ENCODE measurements around the gene P3H1. TPM values are rescaled to one million over a fixed set of nuclear protein-coding genes. Genes with fewer than 3 reads are reported as not detected.
A peak's percentile ranks its signal among the peaks of the same experiment; 100 is the strongest.

The P3H1 gene
- total and polyA plus RNA-seq, 2 experiments from 2014 or later, result 102 to 192 TPM

GRCh38 chr1:42732126-42732680 lies 34.6 kb downstream of the P3H1 start:
- no peak overlapping the region for H3K27ac ChIP-seq
- no peak overlapping the region for H2AFZ ChIP-seq

DNA sequence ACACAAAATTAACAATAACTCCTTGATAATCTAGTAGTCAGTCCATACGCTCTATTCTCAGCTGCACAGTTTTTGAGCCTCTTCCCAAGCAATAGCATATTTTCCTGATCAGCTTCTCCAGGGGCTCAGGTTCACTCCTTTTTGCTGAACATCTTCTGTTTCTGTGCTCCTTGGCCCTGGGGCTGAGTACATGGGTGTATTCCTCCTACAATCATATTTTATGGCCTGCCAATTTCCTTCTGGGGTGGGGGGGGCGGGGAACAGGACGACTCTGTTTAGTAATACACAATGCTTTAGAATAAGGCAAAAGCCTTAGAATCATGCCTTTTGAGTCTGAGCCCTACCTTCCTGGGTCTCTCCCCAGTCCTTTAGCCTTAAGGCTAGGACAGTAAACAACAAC lies 35.2 kb downstream of the P3H1 start:
- H3K27me3 ChIP-seq, result no peaks in the 10 kb centered on the region
- H3K9me2 ChIP-seq (replicated peaks; ENCODE audit: insufficient read depth), result no peaks in the 10 kb centered on the region
- 54% methylated on average over 3 of the region's 3 CpGs for WGBS (ENCODE audit: low lambda C conversion rate, missing lambda C conversion rate)
- no peak for DNase-seq (ENCODE audit: low spot score)
- no peaks in the 10 kb centered on the region for H3K36me3 ChIP-seq (replicated peaks; ENCODE audit: insufficient read depth, low read depth)
- no peaks in the 10 kb centered on the region for H3K9me3 ChIP-seq (ENCODE audit: low read depth)
- H3K79me2 ChIP-seq, result no peaks in the 10 kb centered on the region
- no peak overlapping the region for H2AFZ ChIP-seq
- H3K4me3 ChIP-seq, result no peak overlapping the region
- no peak overlapping the region for H3K27ac ChIP-seq
- TF ChIP-seq CTCF (IDR thresholded peaks at IDR 0.05; ENCODE audit: poor library complexity) (no peak), EZH2 (IDR thresholded peaks at IDR 0.05; ENCODE audit: borderline replicate concordance) (no peak), EZH2phosphoT487 (IDR thresholded peaks at IDR 0.05; ENCODE audit: low read depth, severe bottlenecking, unreplicated experiment) (no peak)
- H4K20me1 ChIP-seq (ENCODE audit: insufficient read depth, poor library complexity, severe bottlenecking), result no peaks in the 10 kb centered on the region
- peaks cover 18% of the 10 kb centered on the region for H3K4me1 ChIP-seq (ENCODE audit: insufficient read depth)
- H3K4me2 ChIP-seq, result no peak overlapping the region

More at GRCh38 chr1:42732126-42732680, 34.6 kb downstream of the P3H1 start:
- no peak overlapping the region for H3K4me3 ChIP-seq
- DNase-seq (ENCODE audit: low spot score), result no peak
- no peaks in the 10 kb centered on the region for H3K9me2 ChIP-seq (replicated peaks; ENCODE audit: insufficient read depth)
- no peak overlapping the region for H3K4me2 ChIP-seq
- no peaks in the 10 kb centered on the region for H3K9me3 ChIP-seq (ENCODE audit: low read depth)
- no peaks in the 10 kb centered on the region for H3K79me2 ChIP-seq
- no peak for TF ChIP-seq EZH2phosphoT487 (IDR thresholded peaks at IDR 0.05; ENCODE audit: low read depth, severe bottlenecking, unreplicated experiment)
- no peak for TF ChIP-seq EZH2 (IDR thresholded peaks at IDR 0.05; ENCODE audit: borderline replicate concordance)
- no peak for TF ChIP-seq CTCF (IDR thresholded peaks at IDR 0.05; ENCODE audit: poor library complexity)
- 93% methylated on average over 10 of the region's 10 CpGs for WGBS (ENCODE audit: low lambda C conversion rate, missing lambda C conversion rate)
- H3K36me3 ChIP-seq (replicated peaks; ENCODE audit: insufficient read depth, low read depth), result no peaks in the 10 kb centered on the region
- H4K20me1 ChIP-seq (ENCODE audit: insufficient read depth, poor library complexity, severe bottlenecking), result no peaks in the 10 kb centered on the region
- peaks cover 18% of the 10 kb centered on the region for H3K4me1 ChIP-seq (ENCODE audit: insufficient read depth)
- H3K27me3 ChIP-seq, result no peaks in the 10 kb centered on the region

DNA sequence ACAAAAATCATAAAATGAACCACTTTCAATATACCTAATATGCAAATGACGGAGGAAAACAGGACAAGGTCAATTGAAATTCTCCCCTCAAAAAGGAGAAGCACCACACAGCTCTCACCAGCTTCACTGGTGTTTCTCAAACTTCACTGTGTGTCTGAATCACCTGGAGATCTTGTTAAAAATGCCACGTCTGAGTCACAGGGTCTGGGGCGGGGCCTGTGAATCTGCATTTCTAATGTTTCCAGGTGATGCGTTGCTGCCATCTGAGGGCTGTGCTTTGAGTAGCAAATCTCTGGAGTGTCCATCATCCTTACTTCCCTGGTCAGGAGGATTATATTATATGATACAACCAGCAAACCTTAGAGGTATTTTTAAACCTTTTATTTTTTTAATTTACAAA lies 35.8 kb downstream of the P3H1 start:
- 66% methylated on average over 4 of the region's 4 CpGs for WGBS (ENCODE audit: low lambda C conversion rate, missing lambda C conversion rate)
- DNase-seq (ENCODE audit: low spot score), result no peak
- H2AFZ ChIP-seq, result no peak overlapping the region
- no peak overlapping the region for H3K4me2 ChIP-seq
- TF ChIP-seq EZH2 (IDR thresholded peaks at IDR 0.05; ENCODE audit: borderline replicate concordance) (no peak), CTCF (IDR thresholded peaks at IDR 0.05; ENCODE audit: poor library complexity) (peak; percentile 17), EZH2phosphoT487 (IDR thresholded peaks at IDR 0.05; ENCODE audit: low read depth, severe bottlenecking, unreplicated experiment) (no peak)
- no peak overlapping the region for H3K27ac ChIP-seq
- no peak overlapping the region for H3K4me3 ChIP-seq
- no peaks in the 10 kb centered on the region for H4K20me1 ChIP-seq (ENCODE audit: insufficient read depth, poor library complexity, severe bottlenecking)
- H3K4me1 ChIP-seq (ENCODE audit: insufficient read depth), result peaks cover 18% of the 10 kb centered on the region
- H3K9me3 ChIP-seq (ENCODE audit: low read depth), result no peaks in the 10 kb centered on the region
- H3K79me2 ChIP-seq, result no peaks in the 10 kb centered on the region
- no peaks in the 10 kb centered on the region for H3K27me3 ChIP-seq
- no peaks in the 10 kb centered on the region for H3K9me2 ChIP-seq (replicated peaks; ENCODE audit: insufficient read depth)
- H3K36me3 ChIP-seq (replicated peaks; ENCODE audit: insufficient read depth, low read depth), result no peaks in the 10 kb centered on the region

All from hepatocyte (in vitro differentiated cells).